HG03354 (cell line): ENCODE data around the gene CCDC157.
A peak's percentile ranks its signal among the peaks of the same experiment; 100 is the strongest.

Experiments used
- ATAC-seq: cut with Tn5 transposase; IDR thresholded peaks from one replicate; pipeline ENCODE4 v1.9.1; 2021; ENCODE audit warnings: mild to moderate bottlenecking; ENCODE audit not compliant: unreplicated experiment, poor library complexity, severe bottlenecking

The CCDC157 gene

DNA sequence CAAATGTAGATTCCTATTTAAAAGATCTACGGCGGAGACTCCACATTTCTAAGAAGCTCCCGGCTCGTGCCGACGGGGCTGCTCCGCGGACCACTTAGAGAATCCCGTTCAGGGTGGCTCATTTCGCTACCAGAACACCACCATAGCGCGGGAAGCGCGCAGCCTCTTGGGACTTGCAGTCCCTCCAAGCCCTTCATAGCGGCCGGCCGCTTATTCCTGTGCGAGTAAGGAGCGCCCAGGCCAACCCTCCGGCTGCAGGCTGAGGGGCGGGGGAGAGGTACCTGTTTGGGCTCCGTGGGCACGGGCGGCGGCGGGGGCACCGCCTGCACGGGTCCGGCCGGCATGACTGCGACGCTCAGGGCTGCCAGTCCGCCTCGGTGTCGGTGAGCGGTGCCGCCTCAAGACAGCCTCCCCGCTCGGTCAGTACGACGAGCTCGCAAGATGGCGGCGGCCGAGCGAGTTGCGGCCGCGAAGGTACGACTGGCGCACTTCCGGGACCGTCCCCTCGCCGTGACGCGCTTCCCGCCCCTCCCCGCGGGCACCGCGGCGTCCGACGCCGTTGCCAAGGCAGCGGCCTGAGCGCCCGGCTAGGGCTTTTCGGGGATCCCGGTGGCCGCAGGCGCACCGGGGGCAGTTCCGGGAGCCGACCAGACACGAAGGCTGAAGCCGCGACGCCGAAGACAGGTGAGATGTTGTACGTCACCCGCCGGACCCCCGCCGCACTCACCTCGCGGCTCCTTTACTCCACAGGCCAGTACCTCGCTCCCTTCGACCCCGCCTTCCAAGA, at the start of gene CCDC157, which contains the start of gene SF3A1:
CCDC157 (plus strand) TSS at position 559 of the 787 bp plus-strand sequence. CDS start 8,994 bp downstream, outside the sequence.
SF3A1 (minus strand) TSS at position 446 of the 787 bp plus-strand sequence; CDS start at position 344, 102 bp downstream.
- ATAC-seq, result peak; percentile 87

DNA sequence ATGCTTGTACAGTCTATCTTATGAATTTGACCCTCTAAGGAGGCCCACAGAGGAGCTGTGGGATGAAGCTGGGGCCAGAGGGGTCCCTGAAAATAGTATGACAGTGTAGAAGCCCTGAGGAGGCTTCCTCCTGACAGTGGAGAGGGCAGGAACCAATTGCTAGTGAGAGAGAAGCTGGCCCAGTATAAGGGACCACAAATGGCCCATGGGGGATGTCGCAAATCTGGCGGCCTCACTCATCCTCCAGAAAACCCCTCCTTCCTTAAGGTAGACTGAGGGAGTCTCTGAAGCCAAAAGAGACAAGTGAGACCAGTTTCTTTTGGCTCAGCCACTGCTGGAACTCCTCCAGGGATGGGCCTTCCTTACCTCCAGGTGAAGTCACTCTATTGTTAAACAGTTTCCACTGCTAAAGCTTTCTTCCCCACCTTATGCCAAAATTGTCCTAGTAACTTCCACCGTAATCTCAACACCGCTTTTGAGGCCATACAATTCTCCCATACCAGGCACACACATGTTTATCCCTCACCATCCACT, 49.7 kb upstream of the CCDC157 start:
- no peak for ATAC-seq

DNA sequence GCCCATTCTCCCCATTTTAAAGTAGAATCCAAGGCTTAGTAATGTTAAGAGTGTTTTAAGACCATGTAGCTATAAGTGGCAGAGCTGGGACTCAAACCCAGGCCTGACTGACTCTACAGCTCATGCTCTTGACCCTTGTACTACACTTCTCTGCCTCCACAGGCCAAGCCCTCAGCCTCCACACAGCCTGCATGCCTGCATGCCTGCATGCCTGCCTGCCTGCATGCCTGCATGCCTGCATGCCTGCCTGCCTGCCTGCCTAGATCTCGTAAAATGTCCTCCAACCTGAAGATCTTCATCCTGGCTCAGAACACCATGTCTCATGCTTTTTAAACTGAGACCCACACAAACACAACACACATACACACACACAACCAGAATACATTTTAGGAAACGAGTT, 48.7 kb upstream of the CCDC157 start:
- ATAC-seq, result no peak

DNA sequence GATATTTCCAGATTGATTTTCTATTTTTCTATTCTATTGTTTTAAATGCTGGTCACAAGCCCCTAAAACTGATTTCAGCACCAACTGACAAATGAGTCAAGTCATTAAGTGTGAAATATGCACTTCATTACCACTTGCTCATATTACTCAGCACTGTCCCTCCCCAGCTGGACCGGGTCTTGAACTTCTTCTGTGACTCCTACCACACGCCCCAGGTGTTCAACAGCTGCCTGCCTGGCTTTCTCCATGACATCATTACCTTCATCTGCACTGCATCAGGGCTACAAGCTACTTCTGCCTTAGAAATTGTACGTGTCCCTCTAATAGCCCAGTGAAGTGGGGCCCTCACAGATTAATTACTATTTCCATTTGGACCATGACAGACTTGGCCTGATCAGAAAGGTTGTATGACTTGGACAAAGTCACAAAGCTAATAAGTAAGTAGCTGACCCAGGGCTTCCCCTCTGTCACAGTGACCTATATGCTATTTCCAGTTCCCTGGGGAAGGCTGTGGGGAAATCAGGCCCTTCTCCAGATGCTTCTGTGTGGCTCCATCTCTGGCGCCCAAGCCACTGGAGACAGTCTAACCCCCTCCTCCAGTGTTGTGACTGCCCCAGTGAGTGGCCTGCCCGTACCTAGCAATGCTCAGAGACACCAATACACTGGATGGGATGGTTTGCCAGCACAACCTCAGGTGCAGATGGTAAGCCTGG, 48.1 kb upstream of the CCDC157 start:
- peak; percentile 47 for ATAC-seq

DNA sequence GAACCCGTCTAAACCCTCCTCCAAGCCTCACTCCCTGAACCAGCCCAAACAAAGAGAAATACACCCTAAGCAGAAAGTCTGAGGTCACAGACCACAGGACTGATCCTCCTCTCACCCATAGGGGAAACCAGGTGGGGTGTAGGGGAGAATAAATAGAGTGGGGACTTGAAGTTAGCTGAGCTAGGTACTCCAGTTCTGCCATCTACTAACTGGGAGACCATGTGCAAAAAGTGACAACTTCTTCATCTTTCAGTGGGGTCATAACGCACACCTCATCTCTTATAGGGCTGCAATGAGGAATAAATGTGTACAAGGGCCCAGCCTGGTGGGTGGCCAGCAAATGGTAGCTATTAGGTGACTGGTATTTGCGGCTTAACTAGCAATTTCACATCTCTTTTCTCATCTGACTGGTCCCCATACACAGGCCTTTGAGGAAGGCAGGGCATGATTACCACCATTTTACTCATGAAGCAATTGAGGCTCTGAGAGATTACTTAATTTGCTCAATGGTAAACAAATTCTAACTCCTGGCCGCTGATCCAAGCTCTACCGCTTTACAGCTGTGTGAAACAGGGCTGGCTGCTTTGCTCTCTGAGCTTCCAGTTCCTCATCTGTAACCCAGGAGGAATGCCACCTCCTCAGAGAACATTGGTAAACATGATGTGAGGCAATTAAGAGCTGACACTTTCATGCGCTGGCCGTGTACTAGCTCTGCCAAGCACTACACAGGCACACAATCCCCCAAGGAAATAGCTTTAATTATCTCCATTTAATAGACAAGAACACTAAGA, 46.7 kb upstream of the CCDC157 start:
- no peak for ATAC-seq

DNA sequence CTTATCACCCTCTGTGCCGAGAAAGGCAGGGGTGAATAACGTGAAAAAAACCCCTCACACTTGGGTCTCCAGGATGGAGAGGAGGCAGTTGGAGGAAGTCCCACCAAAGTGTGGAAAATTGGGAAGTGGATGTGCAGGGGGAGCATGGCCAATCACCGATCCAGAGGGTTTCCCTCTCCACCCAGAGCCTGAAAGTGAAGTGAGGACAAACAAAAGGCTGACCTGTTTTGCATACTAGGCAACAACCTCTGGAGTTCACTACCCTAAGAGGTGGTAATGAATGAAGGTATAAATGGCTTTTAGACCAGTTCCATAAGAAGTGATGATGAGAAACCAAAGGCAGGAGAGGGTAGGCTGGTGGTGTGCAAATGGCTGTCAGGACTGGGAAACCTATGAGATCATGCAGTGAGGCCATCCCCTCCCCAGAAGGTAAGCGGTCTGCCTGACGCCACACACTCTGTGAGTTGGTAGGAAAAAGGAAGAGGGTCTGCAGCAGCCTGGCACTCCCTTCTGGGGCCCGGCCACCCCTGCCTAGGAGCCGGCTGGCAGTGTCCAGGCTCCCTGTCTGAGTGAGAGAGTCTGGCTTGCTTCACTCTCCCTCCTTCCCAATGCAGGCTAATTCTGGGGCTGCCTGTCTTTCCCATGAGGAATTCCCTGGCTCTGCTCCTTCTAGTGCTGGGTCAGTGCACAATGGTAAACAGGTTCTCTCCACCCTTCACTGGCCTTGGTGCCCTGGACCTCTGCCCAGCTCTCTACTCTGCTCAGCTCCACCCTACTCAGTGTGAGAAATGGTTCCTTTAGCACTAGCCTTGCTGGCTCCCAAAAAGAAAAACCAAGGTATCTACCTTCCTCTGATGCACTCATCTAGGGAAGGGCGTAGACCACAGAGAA, 45.7 kb upstream of the CCDC157 start:
- no peak for ATAC-seq

DNA sequence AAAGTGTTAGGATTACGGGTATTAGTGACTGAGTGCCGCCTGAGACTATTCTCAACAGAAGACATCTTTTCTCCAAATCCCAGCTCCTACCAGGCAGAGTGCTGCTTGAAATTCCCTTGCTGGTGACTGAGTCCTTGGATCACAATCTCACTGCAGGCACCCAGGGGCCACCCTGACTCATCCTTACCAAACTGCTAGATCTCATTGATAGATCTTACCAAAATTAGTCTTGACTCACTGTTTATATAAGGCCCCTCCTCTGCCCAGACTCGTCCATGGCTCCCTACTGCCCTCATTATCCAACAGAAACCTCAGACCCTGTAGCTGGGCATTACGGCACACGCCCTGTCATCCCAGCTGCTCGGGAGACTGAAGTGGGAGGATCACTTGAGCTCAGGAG, 44.8 kb upstream of the CCDC157 start:
- ATAC-seq, result no peak

DNA sequence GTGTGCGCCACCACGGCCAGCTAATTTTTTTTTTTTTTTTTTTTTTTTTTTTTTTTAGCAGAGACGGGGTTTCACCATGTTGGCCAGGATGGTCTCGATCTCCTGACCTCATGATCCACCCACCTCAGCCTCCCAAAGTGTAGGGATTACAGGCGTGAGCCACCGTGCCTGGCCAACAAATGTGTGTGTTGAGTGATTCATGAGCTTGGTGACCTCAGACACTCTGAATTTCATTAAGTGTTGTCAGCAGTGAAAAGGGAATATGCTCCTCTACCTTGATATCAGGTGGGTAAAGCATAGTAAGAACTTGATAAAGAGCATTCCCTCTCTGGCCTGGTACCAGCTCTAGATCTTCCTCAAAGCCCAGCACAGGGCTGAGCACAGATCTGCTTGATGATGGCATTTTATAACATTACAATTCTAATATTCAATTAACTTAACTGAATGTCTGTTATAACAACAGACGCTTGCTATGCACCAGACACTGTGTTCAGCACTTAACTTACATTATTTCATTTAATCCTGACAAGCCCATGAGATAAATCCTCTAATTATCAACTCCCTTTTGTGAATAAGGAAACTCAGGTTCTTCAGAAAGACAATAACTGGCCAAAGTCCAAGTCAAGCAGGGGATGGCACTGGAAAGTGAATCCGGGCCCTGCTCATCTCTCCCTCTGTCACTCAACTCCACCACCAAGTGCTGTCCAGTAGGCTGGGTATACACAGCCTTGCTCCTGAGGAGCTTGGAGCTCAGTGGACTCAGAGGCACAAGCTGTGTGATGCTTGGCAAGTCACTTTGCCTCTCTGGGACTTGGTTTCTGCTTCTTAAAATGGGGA, 43.1 kb upstream of the CCDC157 start:
- no peak for ATAC-seq

DNA sequence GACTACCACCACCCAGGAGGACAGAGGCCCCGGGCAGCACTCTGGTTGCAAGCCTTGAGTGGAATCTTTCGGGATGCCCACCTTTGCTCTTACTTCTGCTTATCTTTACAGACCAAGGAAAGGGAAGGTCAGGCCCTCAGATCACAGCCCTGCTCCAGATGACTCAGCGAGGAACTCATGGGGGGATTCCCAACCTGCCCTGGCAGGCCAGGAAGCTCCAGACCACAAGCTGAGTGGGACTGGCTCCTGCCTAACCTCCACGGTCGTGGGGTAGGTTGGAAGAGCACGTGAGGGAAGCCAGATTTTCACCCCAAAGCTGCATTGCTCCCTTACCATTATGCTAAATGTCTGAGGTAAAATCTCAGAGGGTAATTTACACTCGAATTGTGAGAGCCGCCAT, 41.9 kb upstream of the CCDC157 start:
- ATAC-seq, result no peak

DNA sequence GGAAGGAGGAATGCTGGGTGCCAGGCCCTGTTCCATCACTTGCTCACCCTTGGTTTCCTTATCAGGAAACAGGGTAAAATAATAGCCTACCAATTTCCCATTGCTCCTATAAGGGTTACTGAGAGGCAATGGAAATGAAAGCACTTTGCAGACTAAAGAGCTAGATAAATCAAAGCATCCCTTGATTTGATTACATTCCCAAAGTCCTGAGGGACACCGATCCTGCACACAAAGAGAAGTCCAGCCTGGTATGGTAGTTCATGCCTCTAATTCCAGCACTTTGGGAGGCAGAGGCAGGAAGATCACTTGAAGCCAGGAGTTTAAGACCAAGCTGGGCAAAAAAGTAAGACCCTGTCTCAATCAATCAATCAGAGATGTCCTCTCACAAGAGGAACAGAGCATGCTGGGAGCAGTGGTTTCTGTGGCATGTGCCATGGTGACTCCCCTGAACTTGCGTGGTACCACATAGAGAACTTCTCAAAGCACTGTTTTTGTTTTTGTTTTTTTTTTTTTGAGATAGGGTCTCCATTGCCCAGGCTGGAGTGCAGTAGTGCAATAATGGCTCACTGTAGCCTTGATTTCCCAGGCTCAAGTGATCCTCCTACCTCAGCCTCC, 40.7 kb upstream of the CCDC157 start:
- ATAC-seq, result no peak

DNA sequence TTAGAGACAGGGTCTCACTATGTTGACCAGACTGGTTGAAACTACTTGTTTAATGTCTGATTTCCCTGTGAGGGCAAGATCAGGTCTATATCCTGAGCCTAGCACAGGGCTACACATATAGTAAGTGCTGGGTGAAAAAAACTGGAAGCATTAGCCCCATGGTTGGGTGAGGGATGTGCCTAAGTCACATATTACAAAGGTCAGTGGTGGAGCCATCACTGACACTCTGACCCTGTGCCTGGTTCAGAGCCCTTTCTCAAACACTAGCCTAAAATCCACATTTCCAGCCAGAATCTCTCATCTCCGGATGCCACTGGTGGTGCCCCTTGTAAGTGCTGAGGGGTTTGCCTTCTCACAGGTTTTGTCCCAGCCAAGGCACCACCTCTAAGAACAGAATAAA, 39.0 kb upstream of the CCDC157 start:
- no peak for ATAC-seq

DNA sequence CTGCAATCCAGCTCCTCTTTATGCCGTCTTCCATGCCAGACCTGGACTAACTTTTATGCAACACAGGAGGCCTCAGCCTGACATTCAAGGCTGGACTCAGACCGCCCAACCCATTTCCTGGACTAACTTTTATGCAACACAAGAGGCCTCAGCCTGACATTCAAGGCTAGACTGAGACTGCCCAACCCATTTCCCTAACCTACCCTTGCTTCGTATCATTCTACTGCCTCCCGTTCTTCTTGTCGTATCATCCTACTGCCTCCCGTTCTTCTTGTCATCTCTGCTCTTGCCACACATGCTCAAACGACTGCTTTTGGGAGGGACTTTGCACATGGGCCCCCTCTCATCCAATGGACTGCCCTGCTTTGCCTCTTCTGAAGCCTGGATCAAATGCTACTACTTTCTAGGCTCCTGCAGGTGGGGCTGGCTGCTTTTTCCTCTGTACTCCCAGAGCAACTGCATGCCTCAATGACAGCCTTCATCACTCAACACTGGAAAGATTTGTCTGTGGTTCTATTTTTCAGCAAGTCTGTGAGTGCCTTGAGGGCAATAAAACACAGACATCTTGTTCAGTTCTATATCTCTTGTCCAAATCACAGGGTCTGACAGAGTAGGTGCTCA, 37.9 kb upstream of the CCDC157 start:
- ATAC-seq, result no peak

DNA sequence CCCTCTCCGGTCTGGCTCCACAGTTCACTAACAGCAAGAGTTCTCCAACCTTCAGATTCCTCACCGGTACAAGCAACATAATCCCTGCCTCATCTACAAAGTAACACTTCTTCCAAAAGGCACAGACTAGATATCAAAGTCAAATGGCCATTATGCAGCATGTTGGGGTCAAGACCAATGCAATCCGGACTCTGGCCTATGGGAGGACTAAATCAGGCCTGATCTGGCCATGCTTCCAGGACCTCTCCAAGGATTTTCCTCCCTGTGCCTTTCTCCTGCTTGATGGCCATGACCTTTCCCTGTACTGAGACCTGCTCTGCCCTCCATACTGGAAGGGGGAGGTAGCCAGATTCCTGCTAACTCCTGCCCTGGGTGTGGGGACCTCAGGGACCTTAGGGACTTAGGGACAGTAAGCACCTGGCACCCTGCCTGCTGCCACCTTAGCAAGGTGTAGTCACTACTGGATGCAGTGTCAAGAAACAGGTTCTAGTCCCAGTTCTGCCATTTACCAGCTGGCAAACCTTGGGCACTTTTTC, 36.7 kb upstream of the CCDC157 start:
- ATAC-seq, result no peak

DNA sequence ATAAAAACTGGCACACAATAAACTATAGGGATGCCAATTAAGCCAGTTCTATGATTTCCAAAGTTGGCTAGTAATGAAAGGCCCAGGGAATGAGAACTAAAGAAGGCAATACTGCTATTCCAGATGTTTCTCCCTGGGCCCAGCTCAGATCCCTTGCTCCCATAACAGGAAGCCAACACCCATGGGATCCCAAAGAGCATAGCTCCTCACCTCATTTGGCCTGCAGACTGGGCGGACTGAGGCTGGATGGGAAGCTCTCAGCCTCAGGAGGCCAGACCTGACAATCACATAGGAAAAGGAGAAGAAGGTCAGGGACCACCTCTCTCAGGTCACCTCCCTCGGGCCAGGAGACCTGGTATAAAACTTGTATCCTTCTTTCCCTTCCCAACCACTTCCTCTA, 35.3 kb upstream of the CCDC157 start:
- no peak for ATAC-seq

DNA sequence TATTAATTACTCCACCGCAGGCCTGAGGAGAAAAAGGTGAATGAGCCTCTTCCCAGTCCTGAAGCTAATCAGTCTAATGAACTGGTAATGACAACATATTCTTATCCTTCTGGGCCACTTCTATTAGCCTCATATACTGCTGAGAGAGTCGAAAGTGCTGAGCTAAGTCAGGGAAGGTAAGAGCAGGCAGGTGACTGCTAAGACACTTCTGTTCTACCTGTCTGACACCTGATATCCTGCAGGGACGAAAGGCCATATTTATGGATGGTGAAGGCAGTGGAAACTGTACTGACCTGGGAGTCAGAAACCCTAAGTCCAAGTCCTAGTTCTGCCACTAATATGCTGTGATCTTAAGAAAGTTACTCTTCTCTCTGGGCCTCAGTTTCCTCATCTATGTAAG, 33.6 kb upstream of the CCDC157 start:
- no peak for ATAC-seq

DNA sequence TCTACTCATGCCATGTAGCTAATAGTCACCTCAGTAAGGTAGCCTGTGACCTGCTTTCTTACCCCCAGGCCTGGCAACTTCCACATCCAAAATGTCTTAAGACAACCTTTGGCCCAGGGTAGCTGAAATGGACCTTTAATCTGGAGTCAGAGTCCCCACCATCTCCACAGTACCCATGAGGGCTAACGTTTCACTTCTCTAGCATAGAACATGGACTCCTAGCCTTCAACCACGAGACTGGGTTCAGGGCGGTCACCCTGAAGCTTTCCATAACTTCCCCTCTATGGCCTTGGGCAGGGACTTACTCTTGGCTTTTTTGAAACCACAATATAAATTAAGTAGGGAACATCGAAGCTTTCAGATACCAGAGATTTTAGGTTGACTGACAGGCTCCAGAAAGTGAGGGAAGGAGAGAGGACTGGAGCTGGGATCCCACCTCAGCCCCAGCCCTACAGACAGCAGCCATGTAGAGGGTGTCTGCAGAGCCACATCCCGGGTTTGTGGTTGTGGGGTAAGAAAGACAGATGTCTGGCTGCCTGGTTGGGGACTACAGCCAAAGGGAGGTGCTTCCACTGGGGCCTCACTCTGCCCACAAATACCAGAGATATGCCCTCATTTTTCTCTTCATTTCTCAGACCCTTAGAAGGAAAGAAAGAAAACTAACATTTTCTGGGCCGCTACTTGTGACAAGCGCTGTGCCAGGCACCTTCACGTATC, 32.6 kb upstream of the CCDC157 start:
- no peak for ATAC-seq
